Esophagus squamous epithelium (tissue), 5 donors: ENCODE results near the gene QPCTL. TPM values are rescaled to one million over a fixed set of nuclear protein-coding genes. Genes with fewer than 3 reads are reported as not detected.

Experiments used
- DNase-seq: peaks from one replicate; lab custom pipeline; 2025; lab: John Stamatoyannopoulos, UW
- H3K27ac ChIP-seq, 4 donors: fragments of 200-600 bp; sonication (generic); one replicate each; pipeline ENCODE4 v1.5.1; 2016 to 2019; ENCODE audit warnings: mild to moderate bottlenecking in 1 of 4
- H3K27me3 ChIP-seq, 4 donors: fragments of 200-600 bp; sonication (generic); 1 replicate in 3 of 4; 2 replicates in 1 of 4; pipeline versions ENCODE4 v1.5.1 to v1.6.0; 2017 to 2021; ENCODE audit warnings: antibody characterized with exemption in 1 of 4
- H3K36me3 ChIP-seq, 3 donors: fragments of 200-600 bp; sonication (generic); one replicate each; pipeline ENCODE4 v1.5.1; 2016 to 2019
- H3K4me1 ChIP-seq, 3 donors: fragments of 200-600 bp; sonication (generic); one replicate each; pipeline ENCODE4 v1.5.1; 2017 to 2019
- H3K4me3 ChIP-seq, 4 donors: fragments of 200-600 bp; sonication (generic); 1 replicate in 3 of 4; 2 replicates in 1 of 4; pipeline ENCODE4 v1.5.1; 2016 to 2019; ENCODE audit warnings: mild to moderate bottlenecking in 2 of 4, moderate library complexity in 1 of 4
- H3K9me3 ChIP-seq, 3 donors: fragments of 200-600 bp; sonication (generic); one replicate each; pipeline ENCODE4 v1.5.1; 2016 to 2019
- POLR2A ChIP-seq, 4 donors: fragments of 450-650 bp; IDR thresholded peaks; one replicate each; pipeline ENCODE4 v1.6.1; 2017; ENCODE audit warnings: antibody characterized with exemption in 4 of 4, mild to moderate bottlenecking in 4 of 4, moderate library complexity in 3 of 4
- WGBS, 2 donors: methylation state at CpG; one replicate each; pipeline ENCODE4 v1.1.5; 2018; 5-methylcytosine and 5-hydroxymethylcytosine counted together
- intact Hi-C: fragments of 100-400 bp; cut with DNase I; formaldehyde crosslinking; loops from one replicate; pipeline ENCODE4 v1.15.0; 2022
- total RNA-seq, 4 donors: library from RNA; depleted of rRNA; stranded (reverse); fragments of >200 nt; gene quantifications; one replicate each; pipeline ENCODE4 v1.1.0, GENCODE V29; 2016
- TF ChIP-seq, protein P1 (sequence below), 6 experiments: fragments of 450-650 bp in 4 of 6; fragments of 200-600 bp in 2 of 6; sonication (generic) in 2 of 6; IDR thresholded peaks; one replicate each; pipeline ENCODE4 v1.5.1; 2016 to 2019; ENCODE audit warnings: antibody characterized with exemption in 6 of 6, mild to moderate bottlenecking in 4 of 6, moderate library complexity in 4 of 6
- donor health status: DM: yes; HTN: yes; CAD: no.

QPCTL gene
- total RNA-seq, 4 donors from 2014 or later, result 3.3 to 6.9 (median 5.5) TPM

DNA sequence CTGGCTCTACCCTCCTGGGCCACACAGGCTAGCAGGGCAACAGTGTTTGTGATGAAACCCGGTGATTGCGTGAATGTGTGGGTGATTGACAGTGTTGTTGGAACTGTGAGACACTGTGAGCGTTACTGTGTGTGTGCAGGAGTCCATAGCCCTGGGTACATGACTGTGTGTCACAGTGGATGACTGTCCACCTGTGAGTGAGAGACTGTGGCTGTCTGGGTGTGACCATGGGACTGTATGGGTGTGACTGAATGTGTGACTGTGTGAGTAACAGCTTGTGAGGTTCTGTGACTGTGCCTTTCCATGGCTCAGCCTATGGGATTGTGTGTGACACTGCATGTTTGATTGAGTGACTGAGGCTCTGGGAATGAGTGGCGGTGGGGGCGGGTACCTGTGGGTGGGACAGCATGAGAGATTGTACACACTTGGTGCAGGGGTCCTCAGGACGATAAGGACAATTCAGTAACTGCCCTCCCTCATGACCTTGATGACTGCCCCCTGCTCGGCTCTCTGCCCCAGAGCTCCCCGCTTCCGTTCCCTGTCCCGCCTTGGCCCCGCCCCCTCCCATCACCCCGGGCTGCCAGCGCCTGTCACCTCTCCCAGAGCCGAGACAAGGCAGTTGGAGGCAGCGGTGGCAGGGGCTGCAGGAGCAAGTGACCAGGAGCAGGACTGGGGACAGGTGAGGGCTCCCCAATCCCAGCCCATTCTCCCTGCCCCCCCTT is 24.7 kb upstream of the QPCTL start, which contains the start of gene GIPR:
TSS of gene GIPR (plus strand) at position 602 of the 722 bp plus-strand sequence. CDS start 1,300 bp downstream, outside the sequence.
- DNase-seq, result no peak
- WGBS, 2 donors, result 7 to 33% methylated on average over 4 to 7 of the region's 15 CpGs
- peak within 1 kb of the TSS; percentile 1 to 58 (median 36) for H3K27ac ChIP-seq
- TF ChIP-seq POLR2A (IDR thresholded peaks at IDR 0.05), result no peak
- TF ChIP-seq, protein P1, sequence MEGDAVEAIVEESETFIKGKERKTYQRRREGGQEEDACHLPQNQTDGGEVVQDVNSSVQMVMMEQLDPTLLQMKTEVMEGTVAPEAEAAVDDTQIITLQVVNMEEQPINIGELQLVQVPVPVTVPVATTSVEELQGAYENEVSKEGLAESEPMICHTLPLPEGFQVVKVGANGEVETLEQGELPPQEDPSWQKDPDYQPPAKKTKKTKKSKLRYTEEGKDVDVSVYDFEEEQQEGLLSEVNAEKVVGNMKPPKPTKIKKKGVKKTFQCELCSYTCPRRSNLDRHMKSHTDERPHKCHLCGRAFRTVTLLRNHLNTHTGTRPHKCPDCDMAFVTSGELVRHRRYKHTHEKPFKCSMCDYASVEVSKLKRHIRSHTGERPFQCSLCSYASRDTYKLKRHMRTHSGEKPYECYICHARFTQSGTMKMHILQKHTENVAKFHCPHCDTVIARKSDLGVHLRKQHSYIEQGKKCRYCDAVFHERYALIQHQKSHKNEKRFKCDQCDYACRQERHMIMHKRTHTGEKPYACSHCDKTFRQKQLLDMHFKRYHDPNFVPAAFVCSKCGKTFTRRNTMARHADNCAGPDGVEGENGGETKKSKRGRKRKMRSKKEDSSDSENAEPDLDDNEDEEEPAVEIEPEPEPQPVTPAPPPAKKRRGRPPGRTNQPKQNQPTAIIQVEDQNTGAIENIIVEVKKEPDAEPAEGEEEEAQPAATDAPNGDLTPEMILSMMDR (IDR thresholded peaks at IDR 0.05), result no peak
- H3K4me3 ChIP-seq, result peak within 1 kb of the TSS; percentile 22 to 58 (median 36)
- no peaks in the 10 kb centered on the region for H3K36me3 ChIP-seq
- H3K27me3 ChIP-seq, result peaks cover 0 to 93% (median 14%) of the 10 kb centered on the region in 4 donors
- intact Hi-C loops, result no loop called here
- peaks cover 9 to 40% (median 15%) of the 10 kb centered on the region in 3 donors for H3K4me1 ChIP-seq
- H3K9me3 ChIP-seq, result no peaks in the 10 kb centered on the region

- H3K4me3 ChIP-seq, result peak overlapping the region; percentile 22 to 58 (median 36)
- peak overlapping the region in 3 of 4 donors; percentile 35 to 58 (median 37) for H3K27ac ChIP-seq
- TF ChIP-seq, protein P1 (IDR thresholded peaks at IDR 0.05), result no peak
- TF ChIP-seq POLR2A (IDR thresholded peaks at IDR 0.05), result no peak
- peaks cover 9 to 40% (median 15%) of the 10 kb centered on the region in 3 donors for H3K4me1 ChIP-seq
- peaks cover 0 to 91% (median 14%) of the 10 kb centered on the region in 4 donors for H3K27me3 ChIP-seq
- DNase-seq, result no peak
- no peaks in the 10 kb centered on the region for H3K36me3 ChIP-seq
- H3K9me3 ChIP-seq, result no peaks in the 10 kb centered on the region
- WGBS, 2 donors, result 0 to 3% methylated on average over 12 to 17 of the region's 19 CpGs
- intact Hi-C loops, result no loop called here
Measured at GRCh38 chr19:45668342-45668871, 24.1 kb upstream of the QPCTL start.

DNA sequence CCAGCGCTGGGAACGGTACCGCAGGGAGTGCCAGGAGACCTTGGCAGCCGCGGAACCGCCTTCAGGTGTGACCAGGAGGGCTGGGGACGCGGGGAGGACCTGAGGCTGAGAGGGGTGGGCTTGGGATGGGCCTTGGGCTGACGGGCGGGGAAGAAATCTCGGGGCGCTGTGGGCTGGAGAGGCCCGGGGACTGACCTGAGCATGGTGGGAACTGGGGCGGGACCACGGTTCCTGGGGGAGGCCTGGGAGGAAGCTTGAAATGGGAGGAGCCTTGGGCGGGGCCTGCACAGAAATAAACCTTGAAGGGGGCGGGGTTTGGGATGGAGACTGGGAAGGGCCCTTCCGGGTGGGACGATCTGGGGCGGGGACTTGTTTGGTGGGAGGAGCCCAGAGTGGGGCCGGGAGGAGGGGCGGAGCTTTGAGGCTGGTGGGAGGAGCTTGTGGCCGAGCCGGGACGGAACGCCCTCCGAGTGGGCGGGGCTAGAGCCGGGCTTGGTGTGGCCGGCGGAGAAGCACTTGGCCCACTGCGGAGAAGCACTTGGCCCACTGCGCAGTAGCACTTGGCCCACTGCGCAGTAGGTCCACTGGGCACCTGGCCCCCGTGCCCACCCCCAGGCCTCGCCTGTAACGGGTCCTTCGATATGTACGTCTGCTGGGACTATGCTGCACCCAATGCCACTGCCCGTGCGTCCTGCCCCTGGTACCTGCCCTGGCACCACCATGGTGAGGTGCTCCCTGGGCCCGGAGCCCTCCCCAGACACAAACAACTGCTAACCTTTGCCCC is 21.6 kb upstream of the QPCTL start:
- no peak for TF ChIP-seq POLR2A (IDR thresholded peaks at IDR 0.05)
- TF ChIP-seq, protein P1 (IDR thresholded peaks at IDR 0.05), result no peak
- H3K27ac ChIP-seq, result no peak overlapping the region
- no peaks in the 10 kb centered on the region for H3K9me3 ChIP-seq
- peaks cover 0 to 91% (median 14%) of the 10 kb centered on the region in 4 donors for H3K27me3 ChIP-seq
- peak overlapping the region in 3 of 4 donors; percentile 3 to 49 (median 24) for H3K4me3 ChIP-seq
- no peak for DNase-seq
- no peaks in the 10 kb centered on the region for H3K36me3 ChIP-seq
- H3K4me1 ChIP-seq, result peaks cover 9 to 40% (median 15%) of the 10 kb centered on the region in 3 donors
- intact Hi-C loops, result no loop called here
- 17 to 18% methylated on average over 18 to 22 of the region's 42 CpGs for WGBS, 2 donors

DNA sequence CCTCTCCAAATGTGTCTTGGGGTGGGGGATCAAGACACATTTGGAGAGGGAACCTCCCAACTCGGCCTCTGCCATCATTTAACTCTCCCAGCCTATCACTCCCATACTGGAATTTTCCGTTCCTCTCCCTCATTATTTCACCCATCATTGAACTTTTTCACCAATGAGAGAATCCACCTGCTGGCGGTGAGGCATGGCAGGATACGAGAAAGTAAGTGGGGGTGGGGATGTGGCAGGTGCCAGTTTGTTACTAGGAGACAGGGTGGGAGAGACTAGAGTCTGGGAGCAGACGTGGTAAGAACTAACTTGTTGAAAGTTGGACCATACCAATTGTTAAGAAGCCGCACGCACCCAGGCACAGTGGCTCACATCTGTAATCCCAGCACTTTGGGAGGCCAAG is 17.5 kb upstream of the QPCTL start:
- WGBS, 2 donors, result 64 to 83% methylated on average over 1 to 6 of the region's 7 CpGs
- peaks cover 0 to 89% (median 9%) of the 10 kb centered on the region in 4 donors for H3K27me3 ChIP-seq

More for the DNA sequence above, 17.5 kb upstream of the QPCTL start:
- intact Hi-C loops, result no loop called here
- no peak overlapping the region for H3K27ac ChIP-seq
- H3K4me3 ChIP-seq, result no peak overlapping the region
- TF ChIP-seq, protein P1 (IDR thresholded peaks at IDR 0.05), result no peak
- TF ChIP-seq POLR2A (IDR thresholded peaks at IDR 0.05), result no peak
- no peaks in the 10 kb centered on the region for H3K9me3 ChIP-seq
- no peaks in the 10 kb centered on the region for H3K36me3 ChIP-seq
- no peak for DNase-seq
- H3K4me1 ChIP-seq, result peaks cover 15 to 35% (median 19%) of the 10 kb centered on the region in 3 donors
